ENCODE data around the gene ARFIP1.

DNA sequence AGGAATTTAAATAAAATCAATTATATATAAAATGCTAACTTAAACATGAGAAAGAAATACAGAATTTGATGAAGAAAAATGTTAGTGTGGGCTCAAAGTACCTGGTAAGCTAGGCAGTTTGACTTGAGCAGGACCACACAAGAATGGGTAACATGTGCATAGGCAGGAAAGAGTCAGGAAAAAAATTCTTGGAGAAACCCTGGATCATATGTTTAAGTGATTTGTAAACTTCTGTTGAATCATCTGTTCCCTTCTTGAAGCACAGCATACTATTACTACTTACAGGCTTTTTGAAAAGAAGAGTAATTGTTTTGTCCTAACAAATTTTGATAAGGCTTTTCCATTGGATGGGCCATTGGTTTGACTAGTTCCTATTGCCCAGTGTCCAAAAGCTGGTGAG, 118.9 kb downstream of the ARFIP1 start:
- TF ChIP-seq GATA3 (IDR thresholded peaks at IDR 0.05; ENCODE audit: low read depth, low read length), result no peak
- TF ChIP-seq GATA2 (IDR thresholded peaks at IDR 0.05; ENCODE audit: low read depth, low read length), result no peak
